Keratinocyte (primary cell): ENCODE data around the gene TMEM150A. TPM values are rescaled to one million over a fixed set of nuclear protein-coding genes. Genes with fewer than 3 reads are reported as not detected.

ENCODE experiments used
- DNase-seq: peaks from one replicate; pipeline ENCODE4 v3.0.0-alpha.2; 2011; ENCODE audit warnings: low read depth, missing footprints, low spot score
- FAIRE-seq: peaks from 2 replicates; lab custom pipeline; 2011; peaks lifted over from hg19 to GRCh38; lab: Jason Lieb, UNC
- H2AFZ ChIP-seq: 2 replicates; pipeline ENCODE4 v1.6.0; 2012; ENCODE audit warnings: low read length, control low read depth, inconsistent platforms; ENCODE audit not compliant: control insufficient read depth
- H3K27ac ChIP-seq: 2 replicates; pipeline ENCODE4 v1.5.1; 2011; ENCODE audit warnings: low read length; ENCODE audit not compliant: control insufficient read depth, insufficient read depth
- H3K27me3 ChIP-seq: 3 replicates; pipeline ENCODE4 v1.6.0; 2011; ENCODE audit warnings: low read length; ENCODE audit not compliant: control insufficient read depth, insufficient read depth; ENCODE audit errors: extremely low read depth
- H3K36me3 ChIP-seq, 2 experiments: 2 replicates in 1 of 2; 3 replicates in 1 of 2; pipeline ENCODE4 v1.5.1; 2011; ENCODE audit warnings: low read length in 2 of 2, mild to moderate bottlenecking in 1 of 2; ENCODE audit not compliant: control insufficient read depth in 2 of 2, insufficient read depth in 2 of 2; ENCODE audit errors: extremely low read depth in 1 of 2
- H3K4me1 ChIP-seq: 3 replicates; pipeline ENCODE4 v1.5.1; 2011; ENCODE audit warnings: low read length; ENCODE audit not compliant: control insufficient read depth, insufficient read depth; ENCODE audit errors: extremely low read depth
- H3K4me2 ChIP-seq: 3 replicates; pipeline ENCODE4 v1.6.0; 2011; ENCODE audit warnings: low read depth, low read length; ENCODE audit not compliant: control insufficient read depth, insufficient read depth; ENCODE audit errors: extremely low read depth
- H3K4me3 ChIP-seq, 3 experiments: fragments of 200-600 bp in 1 of 3; sonication (generic) in 1 of 3; 2 replicates in 2 of 3; 3 replicates in 1 of 3; pipeline ENCODE4 v1.5.1; 2011 to 2016; ENCODE audit warnings: low read length in 3 of 3, mild to moderate bottlenecking in 3 of 3, control low read depth in 2 of 3, inconsistent platforms in 1 of 3, low read depth in 1 of 3, mixed read lengths in 1 of 3, mixed run types in 1 of 3, moderate library complexity in 1 of 3; ENCODE audit not compliant: control insufficient read depth in 2 of 3, insufficient read depth in 2 of 3; ENCODE audit errors: extremely low read depth in 1 of 3
- H3K79me2 ChIP-seq: 2 replicates; pipeline ENCODE4 v1.6.0; 2012; ENCODE audit warnings: low read length; ENCODE audit not compliant: control insufficient read depth, insufficient read depth
- H3K9ac ChIP-seq: 3 replicates; pipeline ENCODE4 v1.6.0; 2011; ENCODE audit warnings: low read length; ENCODE audit not compliant: control insufficient read depth, insufficient read depth; ENCODE audit errors: extremely low read depth
- H3K9me1 ChIP-seq: 3 replicates; pipeline ENCODE4 v1.6.0; 2011; ENCODE audit warnings: low read length; ENCODE audit not compliant: control insufficient read depth, insufficient read depth; ENCODE audit errors: extremely low read depth
- H3K9me3 ChIP-seq: 2 replicates; pipeline ENCODE4 v1.5.1; 2012; ENCODE audit warnings: low read depth, low read length; ENCODE audit not compliant: control insufficient read depth
- H4K20me1 ChIP-seq: 3 replicates; pipeline ENCODE4 v1.6.0; 2011; ENCODE audit warnings: low read length; ENCODE audit not compliant: control insufficient read depth, insufficient read depth; ENCODE audit errors: extremely low read depth
- CTCF ChIP-seq, 3 experiments: IDR thresholded peaks in 1 of 3; conservative IDR thresholded peaks in 1 of 3; optimal IDR thresholded peaks in 1 of 3; 2 replicates in 2 of 3; 3 replicates in 1 of 3; pipeline versions ENCODE3 to v1.5.1; 2011; ENCODE audit warnings: low read length in 3 of 3, mild to moderate bottlenecking in 3 of 3, moderate library complexity in 2 of 3, control low read depth in 1 of 3, inconsistent platforms in 1 of 3; ENCODE audit not compliant: insufficient read depth in 2 of 3; ENCODE audit errors: extremely low read depth in 1 of 3
- EZH2 ChIP-seq: IDR thresholded peaks from one replicate; pipeline ENCODE4 v1.6.1; 2012; ENCODE audit warnings: inconsistent platforms, mild to moderate bottlenecking, low read length, moderate library complexity
- dilution Hi-C: fragments of 300-500 bp; cut with MboI; formaldehyde crosslinking; loops from one replicate; pipeline ENCODE4 v1.7.0; 2020; ENCODE audit warnings: low sequenced_read_pairs; ENCODE audit not compliant: extremely low pct_ligation_motif_present
- polyA plus RNA-seq, 5 experiments: library from polyadenylated mRNA; depleted of rRNA in 3 of 5; stranded (reverse) in 3 of 5; stranded (forward) in 1 of 5; unstranded in 1 of 5; fragments of >200 nt; gene quantifications; 1 replicate in 1 of 5; 2 replicates in 3 of 5; 3 replicates in 1 of 5; pipeline versions ENCODE4 v1.2.1 to v1.2.3, GENCODE V29; 2011 to 2012; ENCODE audit warnings: missing spikeins in 2 of 5, low read depth in 1 of 5, low replicate concordance in 1 of 5

Gene TMEM150A
- polyA plus RNA-seq, 1 donor (not counting 4 experiments of a cell fraction or from before 2014, with no cell fraction given), result 7.7 TPM

GRCh38 chr2:85631316-85631715 is 28.8 kb upstream of the TMEM150A start:
- DNase-seq (no peak), FAIRE-seq (no peak)
- no peak for TF ChIP-seq CTCF (optimal IDR thresholded peaks at IDR 0.05 in 1 of 3, IDR thresholded peaks at IDR 0.05 in 1 of 3, conservative IDR thresholded peaks at IDR 0.05 in 1 of 3; ENCODE audit: extremely low read depth in 1 of 3, insufficient read depth in 2 of 3, low read length in 3 of 3)
- TF ChIP-seq EZH2, result no peak
- no peaks in the 10 kb centered on the region for H3K9me3 ChIP-seq
- dilution Hi-C loops, result no loop called here
- H3K4me1 ChIP-seq, result no peaks in the 10 kb centered on the region
- no peaks in the 10 kb centered on the region for H4K20me1 ChIP-seq
- H3K4me3 ChIP-seq, result no peak overlapping the region
- peaks cover 4% of the 10 kb centered on the region for H3K79me2 ChIP-seq
- H3K27me3 ChIP-seq, result no peaks in the 10 kb centered on the region
- H3K36me3 ChIP-seq, result peaks cover 21 to 38% of the 10 kb centered on the region in 2 experiments
- H2AFZ ChIP-seq, result no peak overlapping the region
- H3K9me1 ChIP-seq, result no peaks in the 10 kb centered on the region
- H3K4me2 ChIP-seq, result no peak overlapping the region
- H3K27ac ChIP-seq, result no peak overlapping the region
- H3K9ac ChIP-seq, result no peak overlapping the region

GRCh38 chr2:85628658-85629057 is 26.2 kb upstream of the TMEM150A start:
- H3K4me1 ChIP-seq, result no peaks in the 10 kb centered on the region
- H3K9me3 ChIP-seq, result no peaks in the 10 kb centered on the region
- no peak overlapping the region for H3K27ac ChIP-seq
- H3K36me3 ChIP-seq, result peaks cover 24 to 45% of the 10 kb centered on the region in 2 experiments
- no peaks in the 10 kb centered on the region for H3K27me3 ChIP-seq
- no peak overlapping the region for H2AFZ ChIP-seq
- DNase-seq (no peak), FAIRE-seq (no peak)
- no peaks in the 10 kb centered on the region for H4K20me1 ChIP-seq
- no peaks in the 10 kb centered on the region for H3K9me1 ChIP-seq
- H3K4me2 ChIP-seq, result no peak overlapping the region
- dilution Hi-C loops, result no loop called here
- TF ChIP-seq CTCF (optimal IDR thresholded peaks at IDR 0.05 in 1 of 3, IDR thresholded peaks at IDR 0.05 in 1 of 3, conservative IDR thresholded peaks at IDR 0.05 in 1 of 3; ENCODE audit: extremely low read depth in 1 of 3, insufficient read depth in 2 of 3, low read length in 3 of 3) (no peak), EZH2 (no peak)
- no peak overlapping the region for H3K4me3 ChIP-seq
- H3K79me2 ChIP-seq, result no peaks in the 10 kb centered on the region
- H3K9ac ChIP-seq, result no peak overlapping the region
